Lower leg skin (tissue), 3 donors: ENCODE measurements around the gene VPS13D.

Source experiments
- POLR2A ChIP-seq, 2 donors: fragments of 450-650 bp; IDR thresholded peaks; one replicate each; pipeline ENCODE4 v1.6.1; 2016 to 2017; ENCODE audit warnings: antibody characterized with exemption in 2 of 2, mild to moderate bottlenecking in 1 of 2, moderate library complexity in 1 of 2
- TF ChIP-seq, protein P1 (sequence below), 3 donors: fragments of 450-650 bp; IDR thresholded peaks; one replicate each; pipeline ENCODE4 v1.5.1; 2016; ENCODE audit warnings: antibody characterized with exemption in 3 of 3, mild to moderate bottlenecking in 3 of 3, moderate library complexity in 2 of 3

DNA sequence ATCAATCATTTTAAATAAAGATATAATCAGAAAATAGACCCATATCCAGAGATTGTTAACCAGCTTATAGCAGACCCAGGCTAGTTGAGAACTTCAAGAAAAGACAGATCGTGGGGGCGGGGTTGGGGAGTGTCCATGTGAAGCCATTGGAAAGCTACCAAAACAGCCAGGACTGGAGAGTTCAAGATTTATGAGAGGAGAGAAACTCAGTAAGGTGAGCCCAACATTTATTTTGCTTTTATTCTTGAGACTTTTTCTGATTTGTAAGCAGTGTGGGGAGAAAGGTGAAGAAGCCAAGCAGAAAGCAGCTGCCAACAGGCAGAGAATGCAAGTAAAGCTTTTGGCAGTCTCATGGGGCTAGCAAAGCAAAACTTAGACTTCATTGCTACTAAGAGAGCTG, 179.9 kb downstream of the VPS13D start:
- TF ChIP-seq, protein P1, sequence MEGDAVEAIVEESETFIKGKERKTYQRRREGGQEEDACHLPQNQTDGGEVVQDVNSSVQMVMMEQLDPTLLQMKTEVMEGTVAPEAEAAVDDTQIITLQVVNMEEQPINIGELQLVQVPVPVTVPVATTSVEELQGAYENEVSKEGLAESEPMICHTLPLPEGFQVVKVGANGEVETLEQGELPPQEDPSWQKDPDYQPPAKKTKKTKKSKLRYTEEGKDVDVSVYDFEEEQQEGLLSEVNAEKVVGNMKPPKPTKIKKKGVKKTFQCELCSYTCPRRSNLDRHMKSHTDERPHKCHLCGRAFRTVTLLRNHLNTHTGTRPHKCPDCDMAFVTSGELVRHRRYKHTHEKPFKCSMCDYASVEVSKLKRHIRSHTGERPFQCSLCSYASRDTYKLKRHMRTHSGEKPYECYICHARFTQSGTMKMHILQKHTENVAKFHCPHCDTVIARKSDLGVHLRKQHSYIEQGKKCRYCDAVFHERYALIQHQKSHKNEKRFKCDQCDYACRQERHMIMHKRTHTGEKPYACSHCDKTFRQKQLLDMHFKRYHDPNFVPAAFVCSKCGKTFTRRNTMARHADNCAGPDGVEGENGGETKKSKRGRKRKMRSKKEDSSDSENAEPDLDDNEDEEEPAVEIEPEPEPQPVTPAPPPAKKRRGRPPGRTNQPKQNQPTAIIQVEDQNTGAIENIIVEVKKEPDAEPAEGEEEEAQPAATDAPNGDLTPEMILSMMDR (IDR thresholded peaks at IDR 0.05), result no peak
- TF ChIP-seq POLR2A (IDR thresholded peaks at IDR 0.05), result no peak
